HG03095 (cell line): ENCODE results near the gene LRP1B.

Source experiments
- ATAC-seq: cut with Tn5 transposase; IDR thresholded peaks from one replicate; pipeline ENCODE4 v1.9.1; 2021; ENCODE audit warnings: moderate library complexity; ENCODE audit not compliant: unreplicated experiment

The LRP1B gene

DNA sequence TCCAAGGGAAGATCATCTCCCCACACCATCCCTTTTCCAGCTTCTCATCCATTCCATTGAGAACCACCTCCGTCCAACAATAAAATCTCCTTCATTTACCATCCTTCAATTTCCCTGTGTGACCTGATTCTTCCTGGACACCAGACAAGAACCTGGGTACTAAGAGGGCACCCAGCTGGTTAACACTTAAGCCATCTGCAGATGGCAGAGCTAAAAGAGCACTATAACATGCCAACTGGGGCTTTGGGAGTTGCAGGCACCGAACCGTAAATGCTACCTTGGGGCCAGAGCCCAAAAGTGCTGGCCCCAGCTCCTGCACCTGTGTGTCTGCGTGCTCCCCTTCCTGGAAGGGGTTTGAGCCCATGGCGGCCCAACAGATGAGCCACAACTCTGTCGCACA is 655.0 kb downstream of the LRP1B start:
- no peak for ATAC-seq

- no peak for ATAC-seq
These were observed 662.1 kb downstream of the LRP1B start for GRCh38 chr2:141468761-141469160.

DNA sequence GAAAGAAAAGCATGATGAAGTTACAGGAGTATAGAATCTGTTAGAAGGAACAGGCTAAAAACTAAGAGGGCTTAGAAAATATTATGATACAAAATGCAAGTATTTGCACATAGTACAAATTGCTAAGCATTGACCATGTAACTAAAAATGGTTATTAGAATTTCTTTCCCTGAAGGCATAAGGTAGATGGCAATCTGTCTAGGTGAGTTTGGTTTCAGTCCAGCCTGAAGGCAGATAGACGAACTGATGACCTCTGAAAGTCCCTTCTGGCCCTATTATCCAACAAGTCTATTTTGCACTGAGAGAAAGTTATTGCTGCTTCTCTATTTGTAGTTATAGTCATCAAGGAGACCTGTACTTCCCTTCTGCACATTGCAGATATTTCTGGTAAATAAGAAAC is 663.5 kb downstream of the LRP1B start:
- no peak for ATAC-seq

- ATAC-seq = no peak
These were observed 665.8 kb downstream of the LRP1B start for GRCh38 chr2:141464995-141465394.

DNA sequence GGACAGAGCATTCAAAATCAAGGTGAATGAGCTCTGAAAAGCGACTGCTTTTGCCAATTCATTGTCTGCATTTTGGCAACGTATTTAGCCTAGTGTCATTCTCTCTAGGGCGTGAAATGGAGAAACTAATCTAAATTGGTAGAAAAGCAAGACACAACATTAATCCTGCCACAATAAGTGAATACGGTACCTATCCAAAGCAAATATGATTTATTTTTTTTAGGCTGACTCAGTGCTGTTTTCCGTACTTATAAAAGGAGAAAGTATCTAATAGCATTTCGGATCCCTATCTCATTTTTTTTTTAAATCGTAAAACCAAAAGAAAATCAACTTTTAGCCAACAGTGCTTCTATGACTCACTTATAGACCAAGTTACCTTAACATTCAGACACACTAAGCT is 672.5 kb downstream of the LRP1B start:
- no peak for ATAC-seq

DNA sequence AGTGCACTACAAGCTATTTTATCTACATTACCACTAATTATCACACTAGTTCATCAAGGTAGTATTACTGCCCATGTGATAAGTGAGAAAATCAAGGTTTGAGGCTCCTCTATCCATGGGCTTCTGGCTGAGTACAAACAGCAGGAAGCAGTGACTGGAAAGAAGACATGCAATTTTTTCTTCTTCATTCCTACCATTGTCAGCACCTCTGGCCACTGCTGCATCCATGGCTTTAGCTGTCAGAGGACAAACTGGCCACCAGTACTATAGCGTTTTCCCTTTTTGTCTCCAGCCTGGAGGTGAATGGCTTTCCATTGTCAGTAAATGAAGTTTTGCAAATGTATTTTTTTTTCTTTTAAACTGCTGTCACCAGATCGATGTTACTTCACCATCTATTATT is 674.9 kb downstream of the LRP1B start:
- no peak for ATAC-seq

DNA sequence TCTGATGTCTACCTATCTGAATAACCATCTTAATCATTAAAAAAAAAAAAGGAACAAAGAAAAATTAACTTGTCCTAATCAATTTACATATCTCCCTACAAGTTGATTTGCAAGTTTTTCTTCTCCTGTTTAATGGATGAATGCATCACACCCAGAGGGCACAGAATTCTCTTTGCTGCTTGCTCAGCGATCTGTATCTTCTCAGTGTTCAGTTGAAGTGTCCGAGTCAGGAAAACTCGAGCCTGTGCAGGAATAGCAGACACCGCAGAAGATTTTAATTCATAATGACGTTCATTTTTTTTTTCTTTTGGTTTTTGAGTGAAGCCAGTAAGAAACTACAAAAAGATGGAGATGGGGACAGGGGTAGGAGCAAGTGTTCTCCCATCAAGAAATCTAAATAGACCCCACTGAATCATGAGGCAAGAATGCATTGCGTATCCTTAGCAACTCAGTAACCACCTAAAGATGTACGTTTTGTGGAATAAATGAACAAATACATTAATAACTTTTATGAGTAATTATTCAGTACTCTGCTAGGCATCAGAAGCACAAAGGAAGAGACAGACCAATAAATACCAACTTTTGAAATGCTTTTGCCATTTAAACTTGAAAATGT is 675.5 kb downstream of the LRP1B start:
- no peak for ATAC-seq

DNA sequence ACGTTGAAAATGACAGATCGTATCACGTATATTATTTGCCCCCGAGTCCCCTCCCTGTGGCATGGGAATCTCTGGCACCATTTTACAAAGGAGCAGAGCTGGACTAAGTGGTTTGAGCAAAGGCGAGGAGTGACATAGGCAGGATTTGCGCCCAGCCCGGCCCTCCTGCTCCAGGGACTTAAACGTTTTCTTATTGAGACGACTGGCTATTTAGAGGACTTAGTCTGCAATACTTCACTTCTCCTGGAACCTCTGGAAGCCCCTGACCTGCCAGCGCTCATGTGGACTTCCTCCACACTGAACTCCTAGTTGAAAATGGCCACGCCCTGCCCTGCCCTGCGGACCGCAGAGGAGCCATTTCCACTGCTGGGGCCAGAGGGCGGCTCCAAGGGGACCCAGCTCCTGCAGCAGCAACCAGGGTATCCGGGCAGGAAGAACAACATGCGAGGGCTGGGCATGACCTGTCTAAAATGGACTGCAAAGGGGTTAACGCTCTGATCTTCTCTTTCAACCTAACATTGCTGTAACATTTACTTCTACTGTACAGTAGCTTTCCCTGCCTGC is 690.7 kb downstream of the LRP1B start:
- no peak for ATAC-seq

- no peak for ATAC-seq
These were observed 691.3 kb downstream of the LRP1B start for GRCh38 chr2:141439524-141439923.

- ATAC-seq = no peak
These were observed 692.3 kb downstream of the LRP1B start for GRCh38 chr2:141438536-141438935.

DNA sequence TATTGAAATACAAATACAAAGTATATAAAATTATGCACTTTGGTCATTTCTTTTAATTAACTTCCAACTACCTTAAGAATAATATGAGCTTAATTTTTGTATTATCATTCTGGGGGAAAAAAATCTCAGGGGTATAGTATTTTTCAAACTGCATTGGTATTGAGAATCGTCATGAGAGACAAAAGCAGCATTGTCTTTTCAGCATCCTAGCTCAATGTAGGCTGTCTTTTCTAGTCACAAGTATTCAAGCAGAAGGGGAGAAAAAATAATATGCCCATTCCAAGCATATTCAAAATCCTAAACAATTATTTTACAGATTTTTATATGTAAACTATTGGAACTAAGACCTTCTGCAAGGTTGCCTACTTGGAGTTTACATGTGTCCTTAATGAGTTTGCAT is 693.3 kb downstream of the LRP1B start:
- no peak for ATAC-seq

DNA sequence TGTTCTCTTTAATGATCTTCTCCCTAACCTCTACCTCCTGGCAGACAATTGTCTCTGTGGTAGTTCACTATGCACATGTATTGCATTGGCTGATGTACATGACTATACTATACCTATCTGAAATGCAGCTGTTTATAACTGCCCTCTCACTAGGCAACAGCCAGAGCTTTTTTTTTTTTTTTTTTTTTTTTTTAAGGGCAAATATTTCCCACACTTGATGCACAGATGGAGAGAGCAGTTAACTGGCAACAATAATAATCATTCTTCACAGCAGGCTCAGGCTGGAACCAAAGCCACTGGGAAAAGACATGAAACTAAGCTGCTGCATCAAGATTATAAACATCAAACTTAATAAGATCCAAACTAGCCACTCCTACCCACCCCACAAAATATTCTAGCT is 707.7 kb downstream of the LRP1B start:
- no peak for ATAC-seq

DNA sequence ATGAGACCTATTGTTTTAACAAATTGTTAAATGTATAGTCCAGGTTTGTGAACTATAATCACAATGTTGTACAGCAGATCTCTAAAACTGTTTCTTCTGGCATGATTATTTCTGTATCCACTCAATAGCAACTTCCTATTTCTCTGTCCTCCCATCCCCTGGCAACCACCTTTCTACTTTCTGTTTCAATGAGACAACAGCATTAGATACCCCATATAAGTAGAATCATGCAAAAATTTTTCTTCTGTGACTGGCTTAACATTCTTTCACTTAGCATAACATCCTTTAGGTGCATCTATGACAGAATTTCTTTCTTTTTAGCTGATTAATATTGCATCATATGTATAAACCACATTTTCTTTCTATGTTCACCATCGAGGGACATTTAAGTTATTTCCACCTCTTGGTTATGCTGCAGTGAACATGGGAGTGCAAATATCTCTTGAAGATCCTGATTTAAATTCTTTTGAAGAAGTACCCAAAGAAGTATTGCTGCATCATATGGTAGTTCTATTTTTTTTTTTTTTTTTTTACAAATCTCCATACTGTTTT is 713.5 kb downstream of the LRP1B start:
- ATAC-seq = no peak

DNA sequence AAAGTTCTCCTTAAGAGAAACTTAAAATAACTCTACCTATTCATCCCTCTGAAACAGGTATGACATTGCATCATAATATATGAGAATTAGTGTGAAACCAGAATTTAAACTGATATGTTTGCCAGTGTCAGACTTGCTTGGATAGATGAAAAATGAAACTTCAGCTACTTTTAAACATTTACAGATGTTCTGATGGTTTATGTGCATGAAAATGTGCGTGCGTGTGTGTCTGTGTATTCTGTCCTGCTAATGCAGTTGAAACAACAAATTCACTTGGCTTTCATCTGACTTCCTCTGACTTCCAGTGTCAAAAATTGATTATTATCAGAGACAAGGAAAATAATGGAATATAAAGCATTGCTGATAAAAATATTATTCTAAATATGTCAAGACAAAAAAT is 719.4 kb downstream of the LRP1B start:
- ATAC-seq = no peak

DNA sequence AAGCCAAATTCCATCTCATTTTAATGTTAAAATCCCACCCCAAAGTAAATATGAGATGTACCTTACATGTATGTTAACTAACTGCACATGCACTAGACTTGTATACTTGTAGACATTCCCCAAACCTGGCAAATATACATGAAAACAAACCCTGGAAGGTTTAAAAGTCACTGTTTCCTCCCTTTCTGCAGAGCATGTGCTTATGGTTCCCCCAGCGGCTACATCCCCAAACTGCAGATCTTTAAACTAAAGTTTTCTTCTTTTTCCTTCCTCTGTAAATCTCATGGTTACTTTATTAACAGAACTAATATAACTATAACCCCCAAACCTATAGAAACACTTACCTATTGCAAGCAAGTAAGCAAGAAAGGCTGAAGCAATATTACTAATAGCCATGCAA is 731.5 kb downstream of the LRP1B start:
- ATAC-seq = no peak

- ATAC-seq = no peak
These were observed 737.6 kb downstream of the LRP1B start for GRCh38 chr2:141393214-141393545.

DNA sequence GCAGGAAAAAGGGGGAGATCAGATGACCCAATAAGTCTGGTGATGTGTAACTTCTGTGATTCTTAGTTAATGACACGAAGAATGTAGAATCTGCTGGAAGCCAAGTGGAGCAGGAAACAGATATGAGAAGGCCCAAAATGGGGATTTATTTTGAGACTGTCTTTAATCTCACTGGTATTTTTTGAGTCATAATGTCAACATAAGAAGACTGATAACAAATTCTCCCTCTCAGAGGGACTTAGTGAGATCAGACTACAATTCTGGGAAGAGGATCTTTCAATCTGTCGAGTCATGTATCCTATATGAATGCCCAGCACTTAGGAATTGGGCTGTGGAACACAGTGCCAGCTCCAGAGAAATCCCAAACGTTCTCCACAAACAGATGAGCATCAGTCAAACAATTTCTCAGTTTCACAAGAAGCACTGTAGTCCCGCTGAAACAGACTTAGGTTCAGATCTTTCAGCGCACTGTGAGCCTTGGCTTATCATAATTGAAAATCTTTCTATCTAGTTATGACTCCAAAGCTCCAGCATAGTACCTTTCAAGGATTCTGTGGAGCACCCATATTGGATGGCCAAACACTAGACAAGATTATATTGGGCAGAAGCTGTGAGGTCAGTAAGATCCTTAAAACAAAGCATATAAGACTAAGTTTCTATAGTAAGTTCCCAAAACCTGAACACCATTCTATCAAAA is 738.2 kb downstream of the LRP1B start:
- ATAC-seq = no peak

DNA sequence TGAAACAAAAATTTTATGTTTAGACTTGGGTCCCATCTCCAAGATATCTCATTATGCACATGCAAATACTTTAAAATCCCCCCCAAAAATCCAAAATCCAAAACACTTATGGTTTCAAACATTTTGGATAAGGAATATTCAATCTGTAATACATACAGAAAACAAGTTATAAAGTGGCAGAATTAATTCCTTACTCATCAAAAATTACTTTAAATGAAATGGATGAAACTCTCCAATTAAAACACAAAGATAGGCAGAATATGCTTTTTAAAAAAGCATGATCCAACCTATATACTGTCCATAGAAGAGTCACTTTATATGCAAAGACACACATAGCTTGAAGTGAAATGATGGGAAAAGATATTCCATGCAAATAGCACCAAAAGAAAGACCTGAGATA is 744.6 kb downstream of the LRP1B start:
- no peak for ATAC-seq

DNA sequence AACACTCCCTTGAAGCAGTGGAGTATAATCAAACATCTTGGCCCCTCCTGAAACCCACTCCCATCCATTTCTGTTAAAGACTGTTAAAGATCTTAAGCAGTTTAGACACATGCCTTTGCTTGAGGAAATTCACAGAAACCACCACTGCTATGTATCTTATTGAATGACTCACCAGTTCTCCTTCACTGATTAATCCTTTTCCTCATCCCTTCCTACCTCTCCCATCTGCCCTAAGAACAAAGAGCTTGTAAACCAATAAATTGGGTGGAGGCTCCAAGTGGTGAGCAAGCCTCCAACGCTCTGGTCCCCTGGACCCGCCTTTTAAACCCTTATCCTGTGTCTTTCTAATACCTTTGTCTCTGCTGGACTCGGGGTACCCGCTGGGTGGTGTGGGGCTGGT is 746.1 kb downstream of the LRP1B start:
- ATAC-seq = no peak

GRCh38 chr2:141381946-141382345 is 748.9 kb downstream of the LRP1B start:
- no peak for ATAC-seq

DNA sequence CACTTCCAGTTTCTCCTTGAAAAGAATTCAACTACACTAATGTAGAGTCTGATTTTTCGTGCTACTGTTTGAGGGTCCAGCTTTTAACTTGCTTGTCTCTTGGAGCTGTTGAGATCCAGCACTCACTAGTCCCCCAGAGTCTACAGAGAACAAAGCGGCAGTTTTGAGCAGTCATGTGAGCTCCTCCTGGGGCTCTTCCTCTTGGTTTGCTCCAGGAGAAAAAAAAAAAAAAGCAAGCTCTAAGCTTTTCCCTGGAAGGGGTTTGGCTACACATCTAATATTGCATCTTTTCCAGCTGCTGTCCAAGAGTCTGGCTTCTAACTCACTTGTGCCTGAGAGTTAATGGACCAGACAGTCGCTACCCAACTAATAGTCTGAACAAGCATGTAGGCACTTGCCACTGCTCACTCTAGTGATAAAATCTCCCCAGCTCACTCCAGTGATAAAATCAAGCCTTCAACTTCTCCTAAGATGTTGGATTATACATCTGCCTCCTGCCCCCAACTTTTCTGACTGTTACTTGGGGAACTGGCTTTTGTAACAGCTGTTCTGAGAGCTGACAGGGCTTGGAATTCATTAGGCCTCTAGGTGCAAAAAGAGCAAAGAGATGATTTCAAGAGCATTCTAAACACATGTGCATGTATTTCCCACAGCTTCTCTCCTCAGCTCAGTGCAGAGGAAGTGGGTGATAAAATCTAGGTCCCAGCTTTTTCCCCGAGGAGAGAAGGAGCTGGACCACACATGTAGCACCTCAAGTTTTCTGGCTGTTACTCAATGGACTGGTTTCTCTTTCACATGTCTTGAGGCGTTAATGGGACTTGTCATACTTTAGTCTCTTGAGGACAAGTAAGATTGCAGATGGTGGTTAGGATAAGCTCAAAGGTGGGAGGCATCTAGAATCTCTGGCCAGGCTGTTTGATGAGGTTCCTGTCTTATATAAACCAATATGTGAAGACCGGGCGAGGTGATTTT is 750.5 kb downstream of the LRP1B start:
- ATAC-seq = no peak
